Fibroblast of skin of back (primary cell): ENCODE measurements around the gene KLF8. TPM values are rescaled to one million over a fixed set of nuclear protein-coding genes. Genes with fewer than 3 reads are reported as not detected.
"Not testable (repeated sequence)": the region's sequence is repeated elsewhere in the genome, so short reads cannot be mapped to it uniquely, and the experiment has no call there.

Source experiments
- DNase-seq: peaks from one replicate; pipeline ENCODE4 v3.0.0-alpha.2; 2013
- polyA plus RNA-seq, 2 experiments: library from polyadenylated mRNA; unstranded; fragments of 120-200 nt; gene quantifications; one replicate each; pipeline ENCODE4 v1.2.1, GENCODE V29; 2013; ENCODE audit not compliant: insufficient read length in 2 of 2

The KLF8 gene
- 0.35 TPM for polyA plus RNA-seq (2013, experiment 1 of 2; ENCODE audit: insufficient read length)
- polyA plus RNA-seq (2013, experiment 2 of 2; ENCODE audit: insufficient read length), result 0.75 TPM

GRCh38 chrX:56232221-56233082, at the start of gene KLF8:
Gene KLF8, plus strand, starts transcription at chrX:56232356. Its CDS starts 979 bp downstream, at chrX:56233335.
- peak; percentile 1 for DNase-seq

- DNase-seq, result not testable (repeated sequence)
Observed at GRCh38 chrX:56206945-56207344, 25.2 kb upstream of the KLF8 start.

- DNase-seq, result no peak
Observed at GRCh38 chrX:56211701-56212100, 20.5 kb upstream of the KLF8 start.

DNA sequence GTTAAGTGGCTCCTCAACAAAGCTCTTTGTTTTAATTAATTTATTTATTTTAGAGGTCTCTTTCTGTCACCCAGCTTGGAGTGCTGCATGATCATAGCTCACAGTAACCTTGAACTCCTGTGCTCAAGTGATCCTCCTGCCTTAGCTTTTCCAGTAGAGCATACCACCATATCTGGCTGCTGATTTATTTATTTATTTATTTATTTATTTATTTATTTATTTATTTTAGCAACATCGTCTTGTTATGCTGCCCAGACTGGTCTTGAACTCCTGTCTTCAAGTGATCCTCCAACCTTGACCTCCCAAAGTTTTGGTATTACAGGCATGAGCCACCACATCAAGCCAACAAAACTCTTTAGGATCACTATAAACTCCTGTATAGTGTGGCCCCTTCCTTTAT, 15.8 kb upstream of the KLF8 start:
- no peak for DNase-seq

DNA sequence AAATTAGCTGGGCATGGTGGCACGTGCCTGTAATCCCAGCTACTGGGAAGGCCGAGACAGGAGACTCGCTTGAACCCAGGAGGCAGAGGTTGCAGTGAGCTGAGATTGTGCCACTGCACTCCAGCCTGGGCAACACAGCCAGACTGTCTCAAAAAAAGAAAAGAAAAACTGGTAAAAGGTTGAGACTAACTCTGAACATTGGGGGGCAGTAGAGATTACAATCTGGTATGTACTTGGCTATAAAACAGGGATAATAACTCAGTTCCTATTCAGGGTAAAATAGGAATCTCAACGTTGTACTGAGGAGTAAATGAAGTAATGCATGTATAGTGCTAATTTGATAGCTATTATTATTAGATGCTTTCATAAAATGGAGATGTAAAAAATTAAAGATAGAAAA, 12.5 kb upstream of the KLF8 start:
- DNase-seq, result no peak

DNA sequence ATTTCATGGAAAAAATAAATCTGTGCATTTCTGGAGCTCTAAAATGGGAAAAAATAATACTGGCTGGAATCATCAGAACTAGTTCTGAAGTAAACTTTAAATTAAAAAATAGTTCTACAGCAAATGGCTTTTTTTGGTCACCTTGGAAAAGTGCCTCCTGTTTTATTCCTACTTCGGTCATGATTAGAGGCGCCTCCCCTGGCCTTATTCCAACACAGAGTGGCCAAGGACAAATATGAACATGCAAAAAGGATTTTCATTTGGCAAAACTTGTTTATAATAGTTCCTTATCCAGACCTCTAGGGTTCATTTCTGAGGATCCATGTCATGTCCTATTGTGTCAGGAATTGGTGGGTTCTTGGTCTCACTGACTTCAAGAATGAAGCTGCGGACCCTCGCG, 11.1 kb upstream of the KLF8 start:
- DNase-seq, result no peak

GRCh38 chrX:56222473-56223000, 9.6 kb upstream of the KLF8 start:
- DNase-seq, result no peak

DNA sequence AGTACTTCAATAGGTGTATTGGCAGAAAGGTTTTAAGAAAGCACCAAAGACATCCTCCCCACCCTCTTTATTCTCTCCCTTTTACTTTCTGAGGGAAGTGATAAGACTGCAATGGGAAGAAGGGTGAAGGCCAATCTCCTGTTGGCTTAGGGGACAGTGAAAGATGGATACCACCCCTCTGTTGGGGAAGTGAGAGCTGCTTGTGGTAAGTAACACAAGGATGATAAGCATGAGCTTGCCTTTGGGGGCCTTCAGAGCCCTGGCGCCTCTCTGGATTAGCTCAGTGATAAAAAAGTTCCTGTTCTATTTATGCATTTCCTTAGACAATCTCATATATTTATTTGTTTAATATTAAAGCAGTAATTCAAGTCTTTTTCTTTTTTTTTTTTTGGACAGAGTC, 5.2 kb upstream of the KLF8 start:
- no peak for DNase-seq

- DNase-seq, result no peak
Observed at GRCh38 chrX:56228914-56229313, 3.2 kb upstream of the KLF8 start.

GRCh38 chrX:56231537-56232090, 542 bp upstream of the KLF8 start:
- DNase-seq, result no peak

DNA sequence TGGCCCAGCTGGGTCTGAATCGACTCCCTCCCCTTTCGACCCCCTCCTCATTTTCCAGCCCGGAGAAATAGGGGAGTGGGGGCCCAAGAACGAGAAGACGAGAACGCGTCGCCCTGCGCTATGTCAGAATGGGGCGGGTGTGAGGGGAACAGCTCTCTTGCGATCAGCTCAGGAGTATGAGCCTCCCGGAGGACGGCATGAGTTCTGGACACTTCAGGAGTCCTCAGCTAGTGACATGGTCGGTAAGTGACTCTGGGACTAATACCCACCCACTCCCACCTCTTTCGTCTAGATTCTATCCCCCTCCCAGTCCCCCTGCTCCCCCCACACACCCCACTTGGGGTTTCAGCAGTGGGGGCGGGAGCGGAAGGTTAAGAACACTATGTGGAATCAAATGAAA, 944 bp downstream of the KLF8 start:
- DNase-seq, result no peak

DNA sequence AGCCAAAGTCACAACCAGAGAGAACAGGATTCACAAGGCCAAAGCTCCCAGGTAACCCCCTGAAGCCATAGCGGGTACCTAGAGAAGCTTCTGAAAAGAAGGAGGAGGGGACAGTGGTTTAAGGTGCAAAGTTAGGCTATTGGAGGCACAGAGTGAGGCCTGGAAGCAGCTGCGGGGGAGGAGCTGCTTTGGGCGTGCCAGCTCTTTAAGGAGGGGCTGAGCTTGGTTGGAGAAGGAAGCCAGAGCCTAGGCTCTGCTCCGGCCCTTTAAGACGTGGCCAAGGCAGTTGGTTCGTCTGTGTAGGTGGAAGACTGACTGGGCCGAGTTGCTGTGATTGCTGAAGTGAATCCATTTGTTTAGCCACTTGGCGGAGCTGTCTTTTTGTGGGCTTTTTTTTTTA, 1.5 kb downstream of the KLF8 start:
- DNase-seq, result peak; percentile 6

GRCh38 chrX:56248492-56248891, 16.3 kb downstream of the KLF8 start:
- DNase-seq, result peak; percentile 24

DNA sequence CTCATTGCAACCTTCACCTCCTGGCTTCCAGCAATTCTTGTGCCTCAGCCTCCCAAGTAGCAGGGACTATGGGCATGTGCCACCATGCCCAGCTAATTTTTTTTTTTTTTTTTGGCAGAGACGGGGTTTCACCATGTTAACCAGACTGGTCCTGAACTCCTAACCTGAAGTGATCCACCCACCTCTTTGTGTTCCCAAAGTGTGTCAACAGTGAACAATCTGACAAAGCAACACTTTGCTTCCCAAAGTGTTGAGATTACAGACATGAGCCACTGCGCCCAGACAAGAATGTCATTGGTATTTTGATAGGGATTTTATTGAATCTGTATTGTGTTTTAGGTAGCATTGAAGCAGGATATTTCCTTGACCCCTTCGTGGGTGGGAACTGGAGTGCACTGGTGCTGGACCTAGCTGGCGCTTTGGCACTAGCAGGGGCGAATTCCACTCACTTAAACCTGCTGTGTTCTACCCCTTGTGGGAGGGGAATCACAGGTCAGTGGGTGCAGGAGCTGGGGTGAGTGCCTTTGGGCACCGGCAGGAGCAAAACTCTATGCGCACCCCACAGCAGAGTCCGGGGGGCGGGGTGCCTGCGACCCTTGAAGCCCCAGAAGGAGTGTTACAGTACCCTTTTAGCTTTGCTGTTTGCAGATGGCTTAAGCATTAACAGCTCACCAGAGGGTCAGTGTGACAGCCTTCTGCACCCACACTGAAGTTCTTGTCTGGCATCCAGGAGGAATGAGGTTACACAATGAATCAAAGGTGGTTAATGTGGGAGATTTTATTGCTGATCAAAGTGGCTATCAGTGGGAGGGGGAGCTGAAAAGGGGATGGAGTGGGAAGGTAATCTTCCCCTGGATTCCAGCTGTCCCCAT, 21.9 kb downstream of the KLF8 start:
- DNase-seq, result no peak

DNA sequence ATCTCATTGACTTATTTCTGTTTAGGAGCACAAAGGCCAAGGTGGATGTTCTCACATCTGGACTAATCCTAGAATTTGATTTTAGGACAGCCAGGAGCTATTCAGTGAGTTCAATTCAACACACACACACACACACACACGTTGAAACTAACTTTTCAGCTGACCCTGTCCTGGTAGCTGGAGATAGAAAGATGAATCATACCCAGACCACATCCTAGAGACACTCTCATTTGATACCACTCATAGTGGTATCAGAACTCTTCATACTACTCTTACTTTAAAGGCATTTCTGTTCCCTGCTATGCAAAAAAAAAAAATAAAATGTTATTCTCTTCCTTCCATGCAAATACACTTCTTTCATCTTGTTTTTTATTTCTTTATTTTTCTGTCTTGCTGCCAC, 36.7 kb downstream of the KLF8 start:
- DNase-seq, result no peak

- no peak for DNase-seq
Observed at GRCh38 chrX:56278692-56279091, 46.5 kb downstream of the KLF8 start.

DNA sequence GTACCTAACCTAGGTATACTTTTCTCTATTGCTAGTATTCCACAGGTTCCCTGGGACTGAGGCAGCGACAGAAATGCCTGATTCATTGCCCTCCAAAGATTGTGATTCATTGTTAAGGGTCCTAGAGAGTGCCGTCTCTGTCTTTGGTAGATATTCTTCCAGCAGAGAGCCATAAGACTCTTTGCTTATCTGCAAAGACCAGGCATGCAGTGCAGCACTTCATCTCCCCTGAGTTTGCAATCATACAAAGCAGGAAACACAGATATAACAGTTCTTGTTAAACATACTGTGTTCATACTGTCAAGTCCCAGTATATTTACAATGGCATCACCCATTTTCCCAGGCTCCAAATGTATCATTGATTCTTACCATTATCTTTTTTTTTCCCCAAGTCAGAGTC, 47.7 kb downstream of the KLF8 start:
- DNase-seq, result no peak

GRCh38 chrX:56281789-56282188, 49.6 kb downstream of the KLF8 start:
- DNase-seq, result peak; percentile 8

GRCh38 chrX:56284269-56284668, 52.1 kb downstream of the KLF8 start:
- no peak for DNase-seq

GRCh38 chrX:56288608-56289007, 56.5 kb downstream of the KLF8 start:
- no peak for DNase-seq

- DNase-seq, result no peak
Observed at GRCh38 chrX:56289449-56289848, 57.3 kb downstream of the KLF8 start.

DNA sequence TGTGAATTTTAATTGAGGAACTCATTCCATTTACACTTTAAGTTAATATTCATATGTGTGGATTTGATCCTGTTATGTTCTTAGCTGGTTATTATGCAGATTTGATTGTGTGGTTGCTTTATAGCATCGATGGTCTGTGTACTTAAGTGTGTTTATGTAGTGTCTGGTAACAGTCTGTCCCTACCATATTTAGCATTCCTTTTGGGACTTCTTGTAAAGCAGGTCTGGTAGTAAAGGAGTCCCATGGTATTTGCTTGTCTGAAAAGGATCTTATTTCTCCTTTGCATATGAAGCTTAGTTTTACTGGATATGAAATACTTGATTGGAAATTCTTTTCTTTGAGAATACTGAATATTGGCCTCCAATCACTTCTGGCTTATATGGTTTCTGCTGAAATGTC, 76.6 kb downstream of the KLF8 start:
- no peak for DNase-seq

DNA sequence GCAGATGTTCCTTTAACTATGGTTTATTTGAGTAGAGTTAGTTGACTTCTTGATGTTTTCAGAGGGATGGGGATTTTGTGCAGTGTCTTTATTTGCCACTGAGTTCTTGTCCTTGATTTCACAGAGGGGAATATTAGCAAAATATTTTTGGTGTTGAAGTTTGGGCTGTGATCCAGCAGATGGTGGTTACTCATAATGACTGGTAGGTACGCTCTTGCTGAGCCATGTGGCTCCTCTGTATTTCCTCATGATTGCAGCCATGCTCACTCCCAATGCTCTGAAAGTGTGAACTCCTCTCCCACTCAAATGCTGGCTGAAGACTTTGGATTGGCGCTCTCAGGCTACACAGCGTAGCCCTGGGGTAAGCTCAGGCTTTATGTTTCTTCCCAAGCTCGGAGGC, 77.7 kb downstream of the KLF8 start:
- DNase-seq, result no peak
